Measurements from ENCODE around the gene SIPA1L3. TPM values are rescaled to one million over a fixed set of nuclear protein-coding genes. Genes with fewer than 3 reads are reported as not detected.

SIPA1L3 gene
- total and polyA plus RNA-seq, 8 donors = 2.9 to 211 (median 24.3) TPM

DNA sequence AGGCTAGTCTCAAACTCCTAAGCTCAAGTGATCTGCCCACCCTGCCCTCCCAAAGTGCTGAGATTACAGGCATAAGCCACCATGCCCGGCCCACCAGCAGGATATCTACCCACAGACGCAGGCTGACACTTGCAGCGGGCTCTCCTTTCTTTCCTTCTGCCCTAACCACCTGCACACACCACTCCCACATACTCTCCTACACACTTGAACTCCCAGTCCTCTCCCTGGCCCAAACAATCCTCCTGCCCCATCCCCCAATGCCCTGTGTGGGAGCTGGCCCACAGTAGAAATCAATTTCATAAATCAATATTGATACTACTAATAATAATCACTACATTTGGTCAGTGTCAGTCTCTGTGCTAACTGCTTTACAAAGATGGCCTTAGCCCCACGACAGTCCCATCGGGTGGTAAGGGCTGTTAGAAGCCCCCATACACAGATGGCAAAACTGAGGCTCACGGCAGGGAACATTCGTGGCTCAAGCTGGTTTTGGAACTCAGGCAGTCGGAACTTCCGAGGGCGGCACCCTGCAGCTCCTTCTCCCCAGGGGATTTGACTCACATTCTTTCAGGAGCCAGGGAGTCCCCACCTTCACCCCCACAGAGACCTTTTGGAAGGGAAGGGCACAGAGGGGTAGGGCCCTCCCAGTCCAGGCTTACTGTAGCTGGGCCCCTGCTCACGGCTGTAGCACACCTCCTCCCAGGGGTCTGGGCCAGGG is 320.4 kb downstream of the SIPA1L3 start:
- H3K27ac ChIP-seq = no peak overlapping the region
- no peak overlapping the region for H3K4me3 ChIP-seq
- intact Hi-C loops (cut with DNase I; ENCODE audit: low total_unique reads) = no loop called here
- H3K36me3 ChIP-seq = no peaks in the 10 kb centered on the region
- WGBS, 5 donors = 63 to 80% (median 69%) methylated on average over 5 to 11 of the region's 11 CpGs
- no peaks in the 10 kb centered on the region for H3K9me3 ChIP-seq
- TF ChIP-seq POLR2AphosphoS5 (IDR thresholded peaks at IDR 0.05) (no peak), POLR2A (IDR thresholded peaks at IDR 0.05) (no peak), EP300 (IDR thresholded peaks at IDR 0.05) (no peak)
- TF ChIP-seq, protein P1, sequence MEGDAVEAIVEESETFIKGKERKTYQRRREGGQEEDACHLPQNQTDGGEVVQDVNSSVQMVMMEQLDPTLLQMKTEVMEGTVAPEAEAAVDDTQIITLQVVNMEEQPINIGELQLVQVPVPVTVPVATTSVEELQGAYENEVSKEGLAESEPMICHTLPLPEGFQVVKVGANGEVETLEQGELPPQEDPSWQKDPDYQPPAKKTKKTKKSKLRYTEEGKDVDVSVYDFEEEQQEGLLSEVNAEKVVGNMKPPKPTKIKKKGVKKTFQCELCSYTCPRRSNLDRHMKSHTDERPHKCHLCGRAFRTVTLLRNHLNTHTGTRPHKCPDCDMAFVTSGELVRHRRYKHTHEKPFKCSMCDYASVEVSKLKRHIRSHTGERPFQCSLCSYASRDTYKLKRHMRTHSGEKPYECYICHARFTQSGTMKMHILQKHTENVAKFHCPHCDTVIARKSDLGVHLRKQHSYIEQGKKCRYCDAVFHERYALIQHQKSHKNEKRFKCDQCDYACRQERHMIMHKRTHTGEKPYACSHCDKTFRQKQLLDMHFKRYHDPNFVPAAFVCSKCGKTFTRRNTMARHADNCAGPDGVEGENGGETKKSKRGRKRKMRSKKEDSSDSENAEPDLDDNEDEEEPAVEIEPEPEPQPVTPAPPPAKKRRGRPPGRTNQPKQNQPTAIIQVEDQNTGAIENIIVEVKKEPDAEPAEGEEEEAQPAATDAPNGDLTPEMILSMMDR (IDR thresholded peaks at IDR 0.05) = no peak
- peaks cover 21 to 29% (median 27%) of the 10 kb centered on the region in 4 donors for H3K4me1 ChIP-seq
- H3K27me3 ChIP-seq = peaks cover 39 to 100% (median 73%) of the 10 kb centered on the region in 3 donors
- no peak for DNase-seq

DNA sequence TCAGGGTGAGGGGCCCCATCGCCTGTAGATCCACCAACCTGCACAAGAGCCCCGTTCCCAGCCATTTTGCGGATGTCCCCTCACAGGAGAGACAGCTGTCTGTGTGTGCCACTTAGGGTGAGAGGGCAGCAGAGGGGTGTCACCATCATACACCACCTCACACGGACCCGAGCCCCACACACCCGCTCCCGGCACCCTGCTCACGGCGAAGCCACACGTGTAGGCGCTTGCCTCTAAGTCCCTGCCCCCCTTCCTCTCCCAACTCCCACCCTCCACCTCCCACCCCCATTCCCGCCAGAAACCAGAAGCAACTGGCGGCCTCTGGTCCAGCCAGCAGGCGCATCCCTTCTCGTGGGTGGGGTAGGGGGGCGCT is 321.0 kb downstream of the SIPA1L3 start:
- H3K27me3 ChIP-seq = peaks cover 36 to 100% (median 68%) of the 10 kb centered on the region in 3 donors
- H3K9me3 ChIP-seq = no peaks in the 10 kb centered on the region
- H3K4me3 ChIP-seq = peak overlapping the region in 1 of 4 donors; percentile 35
- intact Hi-C loops (cut with DNase I; ENCODE audit: low total_unique reads) = no loop called here
- TF ChIP-seq POLR2A (IDR thresholded peaks at IDR 0.05) = no peak
- no peak for TF ChIP-seq POLR2AphosphoS5 (IDR thresholded peaks at IDR 0.05)
- TF ChIP-seq, protein P1 (IDR thresholded peaks at IDR 0.05) = no peak
- H3K36me3 ChIP-seq = no peaks in the 10 kb centered on the region
- H3K4me1 ChIP-seq = peaks cover 21 to 29% (median 27%) of the 10 kb centered on the region in 4 donors
- no peak overlapping the region for H3K27ac ChIP-seq
- 8 to 20% (median 15%) methylated on average over 3 to 16 of the region's 16 CpGs for WGBS, 5 donors
- peak in 1 of 2 donors; percentile 32 for DNase-seq

DNA sequence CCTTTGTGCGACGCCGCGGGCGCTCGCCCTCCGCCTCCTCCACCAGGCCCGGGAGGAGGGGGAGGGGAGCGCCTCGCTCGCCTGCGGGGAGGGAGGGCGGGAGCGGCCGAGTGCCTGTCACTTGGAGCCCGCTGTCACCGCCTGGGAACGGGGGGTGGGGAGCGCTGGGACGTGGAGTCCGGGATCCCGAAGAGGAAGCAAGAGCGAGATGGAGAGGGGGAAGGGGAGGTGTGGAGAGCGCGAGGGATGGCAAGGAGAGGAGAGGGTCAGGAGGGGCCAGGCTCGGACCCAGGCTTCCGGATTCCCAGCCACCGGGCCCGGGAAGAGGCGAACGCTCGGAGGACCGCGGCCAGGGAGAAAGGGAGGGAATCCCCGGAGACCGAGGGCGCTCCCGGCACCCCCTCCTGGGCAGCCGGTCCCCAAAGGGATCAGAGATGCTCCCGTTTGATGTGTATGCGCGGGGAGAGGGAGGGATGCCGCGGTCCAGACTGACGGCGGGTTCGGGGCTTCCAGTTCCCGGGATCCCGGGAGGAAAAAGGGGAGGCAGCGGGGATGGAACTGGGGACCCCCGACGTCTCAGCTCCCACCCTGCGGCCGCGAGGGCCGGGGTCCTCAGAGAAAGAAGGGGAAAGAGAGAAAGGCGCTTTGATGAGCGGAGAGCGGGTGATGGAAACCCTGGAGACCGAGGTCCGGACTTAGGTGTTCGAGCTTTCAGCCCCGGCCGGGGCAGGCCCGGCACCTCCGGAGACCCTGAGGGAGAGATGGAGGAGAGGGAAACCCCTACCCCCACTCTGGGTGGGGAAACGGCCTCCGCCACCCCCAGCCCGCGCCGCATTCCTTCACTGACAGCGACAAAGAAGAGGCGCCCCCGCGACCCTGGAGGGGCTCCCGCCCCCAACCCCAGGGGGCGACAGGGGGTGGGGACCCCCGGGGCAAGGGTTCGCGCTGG is 321.8 kb downstream of the SIPA1L3 start:
- 1 to 2% (median 1%) methylated on average over 54 to 80 of the region's 80 CpGs for WGBS, 5 donors
- peak overlapping the region in 3 of 4 donors; percentile 18 to 35 (median 23) for H3K4me3 ChIP-seq

More for the DNA sequence above, 321.8 kb downstream of the SIPA1L3 start:
- Histone ChIP-seq H3K27me3 (peaks cover 31 to 100% (median 60%) of the 10 kb centered on the region in 3 donors), H3K4me1 (peaks cover 20 to 24% (median 23%) of the 10 kb centered on the region in 4 donors), H3K27ac (no peak overlapping the region), H3K36me3 (no peaks in the 10 kb centered on the region), H3K9me3 (no peaks in the 10 kb centered on the region)
- no peak for TF ChIP-seq POLR2A (IDR thresholded peaks at IDR 0.05)
- TF ChIP-seq, protein P1 (IDR thresholded peaks at IDR 0.05) = no peak
- no peak for TF ChIP-seq POLR2AphosphoS5 (IDR thresholded peaks at IDR 0.05)
- no peak for TF ChIP-seq EP300 (IDR thresholded peaks at IDR 0.05)
- intact Hi-C loops (cut with DNase I; ENCODE audit: low total_unique reads) = no loop called here
- DNase-seq = peak in 1 of 2 donors; percentile 63
